ENCODE measurements around the gene IDH3B. TPM values are rescaled to one million over a fixed set of nuclear protein-coding genes. Genes with fewer than 3 reads are reported as not detected.
A peak's percentile ranks its signal among the peaks of the same experiment; 100 is the strongest.
"Not testable (repeated sequence)": the region's sequence is repeated elsewhere in the genome, so short reads cannot be mapped to it uniquely, and the experiment has no call there.

IDH3B gene
- total RNA-seq, 1 donor from 2014 or later: 93.1 TPM

- no peak for TF ChIP-seq CTCF (IDR thresholded peaks at IDR 0.05; ENCODE audit: unreplicated experiment)
- H3K4me3 Mint-ChIP-seq: no peak overlapping the region
- peaks cover 4% of the 10 kb centered on the region for H3K36me3 Mint-ChIP-seq
- H3K9me3 Mint-ChIP-seq: no peaks in the 10 kb centered on the region
- DNase-seq (ENCODE audit: low spot score in 2 of 2, unreplicated experiment in 2 of 2): no peak
- no peak overlapping the region for H3K27ac Mint-ChIP-seq
- peaks cover 80% of the 10 kb centered on the region for H3K27me3 Mint-ChIP-seq (ENCODE audit: low read depth)
- peaks cover 28% of the 10 kb centered on the region for H3K4me1 Mint-ChIP-seq
These were observed 26.2 kb upstream of the IDH3B start for GRCh38 chr20:2690213-2690612.

GRCh38 chr20:2688041-2688591, 24.1 kb upstream of the IDH3B start:
- Mint-ChIP-seq H3K36me3 (peaks cover 4% of the 10 kb centered on the region), H3K27me3 (ENCODE audit: low read depth) (peaks cover 81% of the 10 kb centered on the region), H3K27ac (no peak overlapping the region), H3K4me3 (peak overlapping the region; percentile 6), H3K9me3 (no peaks in the 10 kb centered on the region), H3K4me1 (peaks cover 21% of the 10 kb centered on the region)
- TF ChIP-seq CTCF (IDR thresholded peaks at IDR 0.05; ENCODE audit: unreplicated experiment): peak; percentile 58
- DNase-seq (ENCODE audit: low spot score in 2 of 2, unreplicated experiment in 2 of 2): peak in 1 of 2 experiments; percentile 62

- peaks cover 4% of the 10 kb centered on the region for H3K36me3 Mint-ChIP-seq
- DNase-seq (ENCODE audit: low spot score in 2 of 2, unreplicated experiment in 2 of 2): no peak
- peaks cover 21% of the 10 kb centered on the region for H3K4me1 Mint-ChIP-seq
- H3K4me3 Mint-ChIP-seq: no peak overlapping the region
- no peak overlapping the region for H3K27ac Mint-ChIP-seq
- H3K27me3 Mint-ChIP-seq (ENCODE audit: low read depth): peaks cover 87% of the 10 kb centered on the region
- TF ChIP-seq CTCF (IDR thresholded peaks at IDR 0.05; ENCODE audit: unreplicated experiment): no peak
- H3K9me3 Mint-ChIP-seq: no peaks in the 10 kb centered on the region
These were observed 23.5 kb upstream of the IDH3B start for GRCh38 chr20:2687514-2687913.

GRCh38 chr20:2684817-2685216, 20.8 kb upstream of the IDH3B start:
- H3K9me3 Mint-ChIP-seq; DNase-seq (ENCODE audit: low spot score in 2 of 2, unreplicated experiment in 2 of 2): not testable (repeated sequence)

GRCh38 chr20:2682040-2682439, 18.0 kb upstream of the IDH3B start:
- DNase-seq (ENCODE audit: low spot score in 2 of 2, unreplicated experiment in 2 of 2); H3K27ac Mint-ChIP-seq; H3K4me1 Mint-ChIP-seq; H3K4me3 Mint-ChIP-seq; H3K36me3 Mint-ChIP-seq; H3K9me3 Mint-ChIP-seq: not testable (repeated sequence)
- peaks cover 82% of the 10 kb centered on the region for H3K27me3 Mint-ChIP-seq (ENCODE audit: low read depth)

More at GRCh38 chr20:2684817-2685216, 20.8 kb upstream of the IDH3B start:
- not testable (repeated sequence) for H3K4me1 Mint-ChIP-seq, H3K27ac Mint-ChIP-seq, H3K4me3 Mint-ChIP-seq, H3K36me3 Mint-ChIP-seq
- peaks cover 88% of the 10 kb centered on the region for H3K27me3 Mint-ChIP-seq (ENCODE audit: low read depth)

- no peak for TF ChIP-seq CTCF (IDR thresholded peaks at IDR 0.05; ENCODE audit: unreplicated experiment)
- Mint-ChIP-seq H3K27me3 (ENCODE audit: low read depth) (peaks cover 68% of the 10 kb centered on the region), H3K4me3 (no peak overlapping the region)
These were observed 16.0 kb upstream of the IDH3B start for GRCh38 chr20:2680046-2680445.

GRCh38 chr20:2673453-2673852, 9.4 kb upstream of the IDH3B start:
- Mint-ChIP-seq H3K9me3 (no peaks in the 10 kb centered on the region), H3K27ac (no peak overlapping the region), H3K27me3 (ENCODE audit: low read depth) (peaks cover 59% of the 10 kb centered on the region), H3K36me3 (no peaks in the 10 kb centered on the region), H3K4me1 (no peaks in the 10 kb centered on the region), H3K4me3 (no peak overlapping the region)
- DNase-seq (ENCODE audit: low spot score in 2 of 2, unreplicated experiment in 2 of 2): no peak
- TF ChIP-seq CTCF (IDR thresholded peaks at IDR 0.05; ENCODE audit: unreplicated experiment): no peak

More at GRCh38 chr20:2680046-2680445, 16.0 kb upstream of the IDH3B start:
- H3K36me3 Mint-ChIP-seq: no peaks in the 10 kb centered on the region
- no peak overlapping the region for H3K27ac Mint-ChIP-seq
- H3K4me1 Mint-ChIP-seq: no peaks in the 10 kb centered on the region
- DNase-seq (ENCODE audit: low spot score in 2 of 2, unreplicated experiment in 2 of 2): no peak
- H3K9me3 Mint-ChIP-seq: no peaks in the 10 kb centered on the region
